Lower leg skin (tissue), 4 donors: ENCODE data around the gene FGF19. TPM values are rescaled to one million over a fixed set of nuclear protein-coding genes. Genes with fewer than 3 reads are reported as not detected.
"Not testable (repeated sequence)": the region's sequence is repeated elsewhere in the genome, so short reads cannot be mapped to it uniquely, and the experiment has no call there.

ENCODE experiments used
- DNase-seq, 2 donors: peaks; one replicate each; pipeline ENCODE4 v3.0.0-alpha.2; 2019; ENCODE audit warnings: low spot score in 2 of 2
- H3K4me3 ChIP-seq: fragments of 200-600 bp; sonication (generic); 2 replicates; pipeline ENCODE4 v1.5.1; 2017; ENCODE audit warnings: mild to moderate bottlenecking, low read depth; ENCODE audit not compliant: poor library complexity, severe bottlenecking
- POLR2A ChIP-seq, 2 donors: fragments of 450-650 bp; IDR thresholded peaks; one replicate each; pipeline ENCODE4 v1.6.1; 2016 to 2017; ENCODE audit warnings: antibody characterized with exemption in 2 of 2, mild to moderate bottlenecking in 1 of 2, moderate library complexity in 1 of 2
- WGBS, 2 donors: methylation state at CpG; one replicate each; pipeline ENCODE4 v1.1.5; 2018; 5-methylcytosine and 5-hydroxymethylcytosine counted together
- intact Hi-C: fragments of 100-400 bp; cut with DNase I; formaldehyde crosslinking; loops from one replicate; pipeline ENCODE4 v1.15.0; 2023; ENCODE audit warnings: low total_unique reads
- total RNA-seq, 4 donors: library from RNA; depleted of rRNA; stranded (reverse); fragments of >200 nt; gene quantifications; one replicate each; pipeline ENCODE4 v1.1.0, GENCODE V29; 2016
- TF ChIP-seq, protein P1 (sequence below), 3 donors: fragments of 450-650 bp; IDR thresholded peaks; one replicate each; pipeline ENCODE4 v1.5.1; 2016; ENCODE audit warnings: antibody characterized with exemption in 3 of 3, mild to moderate bottlenecking in 3 of 3, moderate library complexity in 2 of 3

FGF19 gene
- total RNA-seq, 4 donors from 2014 or later, result not detected

DNA sequence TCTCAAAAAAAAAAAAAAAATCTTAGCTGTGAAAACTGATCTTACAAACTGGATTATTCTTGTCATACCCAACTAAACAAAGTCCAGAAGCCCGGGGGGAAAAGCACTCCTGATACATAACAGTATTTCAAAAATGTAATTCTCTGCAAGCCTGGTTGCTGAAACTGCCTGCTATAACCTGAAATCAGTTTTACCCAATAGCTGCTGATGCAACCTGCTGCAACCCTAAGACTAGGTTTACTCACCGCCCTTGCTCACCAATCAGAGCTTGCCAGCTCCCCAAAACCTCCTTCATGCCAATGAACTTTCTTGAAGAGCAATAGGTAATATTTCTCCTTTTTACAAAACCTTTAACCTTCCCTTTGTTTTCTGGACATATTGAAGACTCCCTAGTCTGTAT lies 12.4 kb downstream of the FGF19 start:
- intact Hi-C loops, result no loop called here
- TF ChIP-seq, protein P1, sequence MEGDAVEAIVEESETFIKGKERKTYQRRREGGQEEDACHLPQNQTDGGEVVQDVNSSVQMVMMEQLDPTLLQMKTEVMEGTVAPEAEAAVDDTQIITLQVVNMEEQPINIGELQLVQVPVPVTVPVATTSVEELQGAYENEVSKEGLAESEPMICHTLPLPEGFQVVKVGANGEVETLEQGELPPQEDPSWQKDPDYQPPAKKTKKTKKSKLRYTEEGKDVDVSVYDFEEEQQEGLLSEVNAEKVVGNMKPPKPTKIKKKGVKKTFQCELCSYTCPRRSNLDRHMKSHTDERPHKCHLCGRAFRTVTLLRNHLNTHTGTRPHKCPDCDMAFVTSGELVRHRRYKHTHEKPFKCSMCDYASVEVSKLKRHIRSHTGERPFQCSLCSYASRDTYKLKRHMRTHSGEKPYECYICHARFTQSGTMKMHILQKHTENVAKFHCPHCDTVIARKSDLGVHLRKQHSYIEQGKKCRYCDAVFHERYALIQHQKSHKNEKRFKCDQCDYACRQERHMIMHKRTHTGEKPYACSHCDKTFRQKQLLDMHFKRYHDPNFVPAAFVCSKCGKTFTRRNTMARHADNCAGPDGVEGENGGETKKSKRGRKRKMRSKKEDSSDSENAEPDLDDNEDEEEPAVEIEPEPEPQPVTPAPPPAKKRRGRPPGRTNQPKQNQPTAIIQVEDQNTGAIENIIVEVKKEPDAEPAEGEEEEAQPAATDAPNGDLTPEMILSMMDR (IDR thresholded peaks at IDR 0.05), result no peak
- no peak for TF ChIP-seq POLR2A (IDR thresholded peaks at IDR 0.05)
- WGBS, 2 donors, result 74 to 88% methylated on average over 2 of the region's 2 CpGs
- H3K4me3 ChIP-seq, result no peak overlapping the region
- DNase-seq, result no peak

DNA sequence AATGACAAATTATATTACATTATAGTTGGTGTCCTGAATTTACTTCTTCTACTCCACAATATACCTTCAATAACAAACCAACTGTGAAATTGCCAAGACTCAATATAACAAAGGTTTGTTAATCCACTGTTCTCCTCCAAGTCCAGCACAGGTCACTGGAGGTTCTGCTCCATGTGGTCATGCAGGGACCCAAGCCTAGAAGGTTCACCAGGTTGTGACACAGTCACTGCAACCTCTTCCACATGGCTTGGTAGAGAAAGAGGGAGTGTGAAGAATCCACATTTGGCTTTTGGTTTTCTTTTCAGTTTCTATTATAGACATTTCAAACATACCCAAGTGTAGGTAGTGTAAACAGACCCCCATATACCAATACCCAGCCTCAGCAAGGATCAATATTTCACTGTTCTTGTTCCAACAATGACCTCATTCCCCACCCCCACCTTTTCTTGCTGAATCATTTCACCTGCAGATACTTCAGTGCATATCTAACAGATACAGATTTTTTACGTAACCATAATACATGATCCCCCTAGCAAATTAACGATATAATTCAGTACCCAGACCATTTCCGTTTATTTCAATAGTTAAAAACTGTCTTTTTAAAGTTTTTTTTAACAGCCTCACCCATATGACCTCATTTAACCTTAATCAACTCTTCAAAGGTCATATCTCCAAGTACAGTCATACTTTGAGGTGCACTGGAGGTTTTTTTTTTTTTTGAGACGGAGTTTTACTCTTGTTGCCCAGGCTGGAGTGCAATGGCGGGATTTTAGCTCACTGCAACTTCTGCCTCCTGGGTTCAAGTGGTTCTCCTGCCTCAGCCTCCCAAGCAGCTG lies 14.1 kb downstream of the FGF19 start:
- TF ChIP-seq, protein P1 (IDR thresholded peaks at IDR 0.05), result no peak
- no peak for TF ChIP-seq POLR2A (IDR thresholded peaks at IDR 0.05)
- intact Hi-C loops, result loop anchor here (5.0 to 10.0 kb wide), 2 partner anchors 223 to 505 kb away; no protein-coding TSS in a partner anchor
- WGBS, 2 donors, result 81 to 89% methylated on average over 5 of the region's 5 CpGs
- no peak overlapping the region for H3K4me3 ChIP-seq
- no peak for DNase-seq

DNA sequence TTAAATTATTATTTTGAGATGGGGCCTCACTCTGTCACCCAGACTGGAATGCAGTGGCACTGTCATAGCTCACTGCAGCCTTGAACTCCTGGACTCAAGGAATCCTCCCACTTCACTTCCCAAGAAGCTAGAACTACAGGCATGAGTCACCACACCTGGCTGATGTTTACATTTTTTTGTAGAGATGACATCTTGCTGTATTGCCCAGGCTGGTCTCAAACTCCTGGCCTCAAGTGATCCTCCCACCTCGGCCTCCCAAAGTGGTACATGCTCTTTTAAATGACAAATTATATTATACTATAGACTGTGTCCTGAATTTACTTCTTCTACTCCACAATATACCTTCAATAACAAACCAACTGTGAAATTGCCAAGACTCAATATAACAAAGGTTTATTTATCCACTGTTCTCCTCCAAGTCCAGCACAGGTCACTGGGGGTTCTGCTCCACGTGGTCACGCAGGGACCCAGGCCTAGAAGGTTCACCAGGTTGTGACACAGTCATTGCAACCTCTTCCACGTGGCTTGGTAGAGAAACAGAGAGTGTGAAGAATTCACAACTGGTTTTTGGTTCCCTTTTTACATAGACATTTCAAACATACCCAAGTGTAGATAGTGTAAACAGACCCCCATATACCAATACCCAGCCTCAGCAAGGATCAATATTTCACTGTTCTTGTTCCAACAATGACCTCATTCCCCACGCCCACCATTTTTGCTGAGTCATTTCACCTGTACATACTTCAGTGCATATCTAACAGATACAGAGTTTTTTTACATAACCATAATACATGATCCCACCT lies 15.7 kb downstream of the FGF19 start:
- DNase-seq, H3K4me3 ChIP-seq: not testable (repeated sequence)
- 68 to 69% methylated on average over 5 of the region's 5 CpGs for WGBS, 2 donors
- intact Hi-C loops, result loop anchor here (5.0 to 10.0 kb wide), 2 partner anchors 224 to 507 kb away; no protein-coding TSS in a partner anchor

DNA sequence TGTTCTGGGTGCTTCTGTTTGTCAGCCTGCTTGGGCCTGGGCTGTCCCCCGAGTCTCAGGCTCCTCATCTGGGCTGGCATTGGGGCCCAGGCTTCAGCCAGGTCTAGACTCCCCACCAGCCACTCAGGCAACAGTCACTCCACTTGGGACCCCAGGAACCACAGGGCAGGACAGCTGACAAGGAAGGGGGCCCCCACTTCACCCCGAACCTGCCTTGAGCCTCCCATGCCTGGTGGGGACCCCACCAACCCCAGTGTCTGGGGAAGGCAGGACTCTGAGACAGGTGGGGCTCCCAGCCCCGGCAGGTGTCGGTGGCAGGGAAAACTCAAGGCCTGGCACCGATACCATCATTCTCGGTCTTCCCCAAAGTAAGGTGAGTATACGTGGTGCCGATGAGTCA lies 17.0 kb downstream of the FGF19 start:
- no peak for TF ChIP-seq POLR2A (IDR thresholded peaks at IDR 0.05)
- TF ChIP-seq, protein P1 (IDR thresholded peaks at IDR 0.05), result no peak
- intact Hi-C loops, result loop anchor here (5.0 to 10.0 kb wide), 2 partner anchors 225 to 508 kb away; no protein-coding TSS in a partner anchor
- 74 to 92% methylated on average over 7 to 8 of the region's 8 CpGs for WGBS, 2 donors
- no peak overlapping the region for H3K4me3 ChIP-seq
- no peak for DNase-seq

DNA sequence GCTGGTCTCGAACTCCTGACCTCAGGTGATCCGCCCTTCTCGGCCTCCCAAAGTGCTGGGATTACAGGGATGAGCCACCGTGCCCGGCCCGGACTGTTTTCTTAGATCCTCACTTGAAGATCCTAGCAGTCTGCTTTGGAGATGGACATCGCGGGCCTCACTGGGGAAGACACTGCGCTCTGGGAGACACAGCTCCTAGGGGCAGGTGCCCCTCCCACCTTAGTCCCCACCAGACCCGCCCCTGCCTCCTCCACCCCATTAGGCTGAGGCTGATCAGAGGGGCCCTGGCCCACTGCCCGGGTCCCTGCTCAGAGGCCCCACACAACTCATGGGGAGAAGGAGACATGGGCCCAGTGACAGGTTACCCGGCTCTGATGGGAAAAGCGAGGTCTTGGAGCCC lies 17.4 kb downstream of the FGF19 start:
- no peak overlapping the region for H3K4me3 ChIP-seq
- intact Hi-C loops, result loop anchor here (5.0 to 10.0 kb wide), 2 partner anchors 226 to 508 kb away; no protein-coding TSS in a partner anchor
- TF ChIP-seq, protein P1 (IDR thresholded peaks at IDR 0.05), result no peak
- TF ChIP-seq POLR2A (IDR thresholded peaks at IDR 0.05), result no peak
- WGBS, 2 donors, result 71 to 78% methylated on average over 13 of the region's 13 CpGs
- DNase-seq, result no peak

DNA sequence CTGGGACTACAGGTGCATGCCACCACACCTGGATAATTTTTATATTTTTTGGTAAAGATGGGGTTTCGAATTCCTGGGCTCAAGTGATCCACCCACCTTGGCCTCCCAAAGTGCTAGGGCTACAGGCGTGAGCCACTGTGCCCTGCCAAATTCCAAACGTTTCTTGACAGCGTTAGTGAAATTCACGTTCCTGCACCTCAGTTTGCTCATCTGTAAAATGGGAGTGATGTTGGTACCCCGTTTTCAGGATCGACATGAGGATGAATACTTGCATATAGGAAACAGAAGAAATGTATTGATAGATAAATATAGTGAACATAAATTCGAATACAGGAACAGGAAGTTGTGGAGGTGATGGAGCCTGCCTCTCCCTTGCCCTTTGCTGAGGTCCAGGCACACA lies 18.5 kb downstream of the FGF19 start:
- TF ChIP-seq POLR2A (IDR thresholded peaks at IDR 0.05), result no peak
- TF ChIP-seq, protein P1 (IDR thresholded peaks at IDR 0.05), result no peak
- intact Hi-C loops, result loop anchor here (5.0 to 10.0 kb wide), 2 partner anchors 227 to 509 kb away; no protein-coding TSS in a partner anchor
- WGBS, 2 donors, result 55 to 65% methylated on average over 8 of the region's 8 CpGs
- DNase-seq, result no peak
- H3K4me3 ChIP-seq, result no peak overlapping the region
